Liver (tissue), 9 donors: ENCODE results near the gene EXOC6B. TPM values are rescaled to one million over a fixed set of nuclear protein-coding genes. Genes with fewer than 3 reads are reported as not detected.

Experiments used
- DNase-seq: peaks from one replicate; pipeline ENCODE4 v3.0.0-alpha.2; 2017; ENCODE audit warnings: low spot score
- H3K27ac ChIP-seq, 2 donors: one replicate each; pipeline ENCODE4 v1.7.0; 2013; ENCODE audit warnings: inconsistent platforms in 2 of 2, low read length in 2 of 2, control low read depth in 1 of 2, low read depth in 1 of 2, mild to moderate bottlenecking in 1 of 2
- H3K27me3 ChIP-seq, 4 donors: one replicate each; pipeline versions ENCODE4 v1.6.1 to v1.7.0; 2013; ENCODE audit warnings: low read length in 3 of 4, inconsistent platforms in 1 of 4, mild to moderate bottlenecking in 1 of 4, moderate library complexity in 1 of 4; ENCODE audit not compliant: control insufficient read depth in 4 of 4, insufficient read depth in 4 of 4
- H3K36me3 ChIP-seq, 4 donors: one replicate each; pipeline versions ENCODE4 v1.6.1 to v1.7.0; 2013; ENCODE audit warnings: low read length in 3 of 4, mild to moderate bottlenecking in 3 of 4, low read depth in 1 of 4, moderate library complexity in 1 of 4; ENCODE audit not compliant: control insufficient read depth in 4 of 4, insufficient read depth in 3 of 4
- H3K4me1 ChIP-seq, 4 donors: one replicate each; pipeline versions ENCODE4 v1.6.1 to v1.7.0; 2013; ENCODE audit warnings: low read length in 3 of 4, mild to moderate bottlenecking in 3 of 4, moderate library complexity in 1 of 4; ENCODE audit not compliant: control insufficient read depth in 4 of 4, insufficient read depth in 4 of 4
- H3K4me3 ChIP-seq, 3 donors: one replicate each; pipeline versions ENCODE4 v1.6.1 to v1.7.0; 2013; ENCODE audit warnings: low read length in 3 of 3, control low read depth in 1 of 3, low read depth in 1 of 3, mild to moderate bottlenecking in 1 of 3
- H3K9ac ChIP-seq, 2 donors: one replicate each; pipeline ENCODE4 v1.7.0; 2013; ENCODE audit warnings: low read length in 2 of 2, mild to moderate bottlenecking in 2 of 2, moderate library complexity in 2 of 2, control low read depth in 1 of 2, low read depth in 1 of 2
- H3K9me3 ChIP-seq, 4 donors: one replicate each; pipeline versions ENCODE4 v1.6.1 to v1.7.0; 2013; ENCODE audit warnings: low read length in 3 of 4; ENCODE audit not compliant: control insufficient read depth in 4 of 4
- HNF4A ChIP-seq, 2 donors: conservative IDR thresholded peaks; 2 replicates each; pipeline ENCODE4 v1.6.1; 2016; ENCODE audit warnings: antibody characterized with exemption in 2 of 2, mild to moderate bottlenecking in 2 of 2
- HNF4G ChIP-seq: IDR thresholded peaks from 2 replicates; pipeline ENCODE4 v1.6.1; 2016; ENCODE audit warnings: antibody characterized with exemption
- JUND ChIP-seq, 2 donors: IDR thresholded peaks; 2 replicates each; pipeline ENCODE4 v1.6.1; 2016; ENCODE audit warnings: antibody characterized with exemption in 2 of 2
- NR2F2 ChIP-seq: IDR thresholded peaks from 2 replicates; pipeline ENCODE4 v1.6.1; 2016; ENCODE audit warnings: antibody characterized with exemption
- RAD21 ChIP-seq, 2 donors: IDR thresholded peaks; 2 replicates each; pipeline ENCODE4 v1.6.1; 2016; ENCODE audit warnings: antibody characterized with exemption in 2 of 2, mild to moderate bottlenecking in 2 of 2
- SP1 ChIP-seq: IDR thresholded peaks from 2 replicates; pipeline ENCODE4 v1.6.1; 2018; ENCODE audit warnings: antibody characterized with exemption, mild to moderate bottlenecking
- YY1 ChIP-seq: IDR thresholded peaks from 2 replicates; pipeline ENCODE4 v1.6.1; 2016; ENCODE audit warnings: antibody characterized with exemption, mild to moderate bottlenecking
- WGBS: extraction: QIAGEN DNeasy Blood & Tissue Kit; methylation state at CpG from one replicate; pipeline ENCODE4 v1.1.7; 2013; 5-methylcytosine and 5-hydroxymethylcytosine counted together
- polyA plus RNA-seq, 2 donors: library from polyadenylated mRNA; stranded (reverse) in 1 of 2; unstranded in 1 of 2; fragments of 200-250 nt in 1 of 2; fragments of >200 nt in 1 of 2; fragmentation: Nextera tagmentation in 1 of 2; extraction: Ambion mirVana in 1 of 2; gene quantifications; one replicate each; pipeline versions ENCODE4 v1.2.1 to v1.2.3, GENCODE V29; 2013 to 2015
- total RNA-seq, 2 donors: library from RNA; depleted of rRNA; stranded (reverse); fragments of >200 nt; gene quantifications; one replicate each; pipeline ENCODE4 v1.2.3, GENCODE V29; 2014
- TF ChIP-seq, protein P1 (sequence below): fragments of 150-350 bp; IDR thresholded peaks from 2 replicates; pipeline ENCODE4 v1.5.1; 2017; ENCODE audit warnings: improper control_type of control experiment, low read depth, low read length; ENCODE audit not compliant: missing input control
- TF ChIP-seq, protein P2 (sequence below): IDR thresholded peaks from 2 replicates; pipeline ENCODE4 v1.6.1; 2016; ENCODE audit warnings: antibody characterized with exemption
- donor health status: healthy.
- donor health status: healthy.
- donor health status: healthy.
- donor health status: healthy.
- donor health status: healthy.

EXOC6B gene
- total and polyA plus RNA-seq, 4 donors: 1.7 to 9.5 (median 5.5) TPM

DNA sequence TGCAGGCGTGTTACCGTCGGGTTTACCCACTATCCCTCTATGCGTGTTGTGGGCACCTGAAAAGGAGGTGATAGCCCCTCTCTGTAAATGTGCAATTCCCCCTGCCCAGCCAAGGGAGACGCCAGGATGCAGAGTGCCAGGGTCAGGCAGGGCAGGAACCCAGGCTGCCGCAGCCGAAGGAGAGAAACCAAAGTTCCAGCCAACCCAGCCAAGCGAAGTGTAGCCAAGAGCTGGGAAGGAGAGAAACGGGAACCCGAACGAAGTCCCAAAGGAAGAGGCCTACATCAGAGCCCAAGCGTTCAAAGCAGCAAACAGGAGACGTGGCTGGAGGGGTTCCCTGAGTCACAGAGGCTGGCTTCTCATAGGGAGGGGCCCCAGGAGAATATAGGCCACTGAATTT is 37.2 kb upstream of the EXOC6B start:
- TF ChIP-seq NR2F2 (no peak), JUND (IDR thresholded peaks at IDR 0.05) (no peak), YY1 (no peak)
- H3K27me3 ChIP-seq: peaks cover 0 to 3% (median 1%) of the 10 kb centered on the region in 4 donors
- 54% methylated on average over 13 of the region's 13 CpGs for WGBS
- H3K4me3 ChIP-seq: no peak overlapping the region
- H3K27ac ChIP-seq: no peak overlapping the region
- peaks cover 0 to 9% (median 6%) of the 10 kb centered on the region in 4 donors for H3K4me1 ChIP-seq
- H3K9me3 ChIP-seq: no peaks in the 10 kb centered on the region
- H3K9ac ChIP-seq: no peak overlapping the region
- DNase-seq: no peak
- H3K36me3 ChIP-seq: no peaks in the 10 kb centered on the region

DNA sequence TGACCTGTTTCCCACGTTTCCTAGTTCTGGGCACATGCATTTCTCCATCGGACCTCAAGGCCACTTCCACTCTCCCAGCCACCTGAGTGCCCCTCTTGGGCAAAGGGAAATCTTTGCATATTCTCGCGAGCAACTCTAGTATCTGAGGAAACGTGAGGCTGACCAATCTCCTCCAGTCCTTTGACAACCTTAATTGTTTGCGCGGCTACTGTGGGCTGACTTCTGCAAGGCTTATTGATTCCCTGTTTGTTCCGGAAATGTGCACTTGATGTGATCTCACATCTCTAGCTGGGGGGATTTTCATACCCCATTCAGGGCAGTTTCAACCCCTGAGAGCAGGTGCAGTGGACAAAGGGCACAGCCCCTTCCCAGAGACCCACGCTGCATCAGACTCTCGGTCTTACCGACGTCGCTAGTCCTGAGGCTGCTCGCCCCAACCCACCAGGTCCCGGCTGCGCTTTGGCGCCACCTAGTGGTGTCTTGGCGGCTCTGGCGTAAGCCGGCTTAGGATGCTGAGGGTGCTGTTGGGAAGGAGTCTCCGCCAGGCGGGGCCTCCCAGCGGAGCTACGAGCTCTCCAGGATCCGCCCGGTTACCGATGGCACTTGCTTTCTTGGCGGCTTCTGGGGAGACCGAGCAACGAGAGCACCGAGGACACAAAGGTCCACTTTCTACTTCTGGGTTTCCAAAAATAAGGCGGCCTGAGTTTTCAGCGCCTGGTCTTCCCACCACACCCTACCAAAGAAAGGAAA is 36.6 kb upstream of the EXOC6B start:
- H3K27me3 ChIP-seq: peaks cover 0 to 3% (median 1%) of the 10 kb centered on the region in 4 donors
- peak overlapping the region; percentile 30 to 46 (median 41) for H3K4me3 ChIP-seq
- TF ChIP-seq JUND (IDR thresholded peaks at IDR 0.05) (no peak), HNF4A (conservative IDR thresholded peaks at IDR 0.05) (no peak), HNF4G (no peak), RAD21 (IDR thresholded peaks at IDR 0.05) (peak; percentile 82 to 93)
- TF ChIP-seq, protein P1, sequence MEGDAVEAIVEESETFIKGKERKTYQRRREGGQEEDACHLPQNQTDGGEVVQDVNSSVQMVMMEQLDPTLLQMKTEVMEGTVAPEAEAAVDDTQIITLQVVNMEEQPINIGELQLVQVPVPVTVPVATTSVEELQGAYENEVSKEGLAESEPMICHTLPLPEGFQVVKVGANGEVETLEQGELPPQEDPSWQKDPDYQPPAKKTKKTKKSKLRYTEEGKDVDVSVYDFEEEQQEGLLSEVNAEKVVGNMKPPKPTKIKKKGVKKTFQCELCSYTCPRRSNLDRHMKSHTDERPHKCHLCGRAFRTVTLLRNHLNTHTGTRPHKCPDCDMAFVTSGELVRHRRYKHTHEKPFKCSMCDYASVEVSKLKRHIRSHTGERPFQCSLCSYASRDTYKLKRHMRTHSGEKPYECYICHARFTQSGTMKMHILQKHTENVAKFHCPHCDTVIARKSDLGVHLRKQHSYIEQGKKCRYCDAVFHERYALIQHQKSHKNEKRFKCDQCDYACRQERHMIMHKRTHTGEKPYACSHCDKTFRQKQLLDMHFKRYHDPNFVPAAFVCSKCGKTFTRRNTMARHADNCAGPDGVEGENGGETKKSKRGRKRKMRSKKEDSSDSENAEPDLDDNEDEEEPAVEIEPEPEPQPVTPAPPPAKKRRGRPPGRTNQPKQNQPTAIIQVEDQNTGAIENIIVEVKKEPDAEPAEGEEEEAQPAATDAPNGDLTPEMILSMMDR: peak; percentile 95
- peak overlapping the region in 1 of 2 donors; percentile 9 for H3K9ac ChIP-seq
- no peaks in the 10 kb centered on the region for H3K36me3 ChIP-seq
- peaks cover 0 to 9% (median 6%) of the 10 kb centered on the region in 4 donors for H3K4me1 ChIP-seq
- no peak overlapping the region for H3K27ac ChIP-seq
- no peaks in the 10 kb centered on the region for H3K9me3 ChIP-seq
- peak; percentile 87 for DNase-seq
- 4% methylated on average over 33 of the region's 33 CpGs for WGBS

DNA sequence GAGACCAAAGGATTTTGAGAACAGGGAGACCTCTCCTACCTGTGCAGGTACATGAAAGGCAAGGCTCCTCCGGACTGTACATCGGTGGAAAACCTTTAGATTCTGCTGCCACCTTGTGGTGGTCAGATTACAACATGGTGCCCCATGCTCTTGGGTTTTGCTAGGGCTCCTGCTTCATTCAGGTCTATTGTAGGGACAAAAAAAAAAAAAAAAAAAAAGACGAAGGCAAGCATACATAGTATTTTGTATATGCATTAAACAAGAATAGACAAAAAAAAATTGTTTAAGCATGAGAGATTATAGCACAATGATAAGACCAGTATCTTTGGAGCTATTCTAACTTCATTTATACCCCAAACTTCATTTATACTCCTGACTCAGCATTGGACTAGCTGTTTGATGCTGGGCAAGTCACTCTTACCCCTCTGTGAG is 34.0 kb upstream of the EXOC6B start:
- peaks cover 0 to 9% (median 6%) of the 10 kb centered on the region in 4 donors for H3K4me1 ChIP-seq
- no peak overlapping the region for H3K9ac ChIP-seq
- H3K36me3 ChIP-seq: no peaks in the 10 kb centered on the region
- H3K4me3 ChIP-seq: no peak overlapping the region
- WGBS: 3% methylated on average over 3 of the region's 3 CpGs
- TF ChIP-seq, protein P2, sequence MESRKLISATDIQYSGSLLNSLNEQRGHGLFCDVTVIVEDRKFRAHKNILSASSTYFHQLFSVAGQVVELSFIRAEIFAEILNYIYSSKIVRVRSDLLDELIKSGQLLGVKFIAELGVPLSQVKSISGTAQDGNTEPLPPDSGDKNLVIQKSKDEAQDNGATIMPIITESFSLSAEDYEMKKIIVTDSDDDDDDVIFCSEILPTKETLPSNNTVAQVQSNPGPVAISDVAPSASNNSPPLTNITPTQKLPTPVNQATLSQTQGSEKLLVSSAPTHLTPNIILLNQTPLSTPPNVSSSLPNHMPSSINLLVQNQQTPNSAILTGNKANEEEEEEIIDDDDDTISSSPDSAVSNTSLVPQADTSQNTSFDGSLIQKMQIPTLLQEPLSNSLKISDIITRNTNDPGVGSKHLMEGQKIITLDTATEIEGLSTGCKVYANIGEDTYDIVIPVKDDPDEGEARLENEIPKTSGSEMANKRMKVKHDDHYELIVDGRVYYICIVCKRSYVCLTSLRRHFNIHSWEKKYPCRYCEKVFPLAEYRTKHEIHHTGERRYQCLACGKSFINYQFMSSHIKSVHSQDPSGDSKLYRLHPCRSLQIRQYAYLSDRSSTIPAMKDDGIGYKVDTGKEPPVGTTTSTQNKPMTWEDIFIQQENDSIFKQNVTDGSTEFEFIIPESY: no peak
- TF ChIP-seq YY1 (peak; percentile 28), RAD21 (IDR thresholded peaks at IDR 0.05) (peak; percentile 81 to 86), SP1 (no peak)
- TF ChIP-seq, protein P1: peak; percentile 67
- peak; percentile 53 for DNase-seq
- peaks cover 0 to 2% (median 0%) of the 10 kb centered on the region in 4 donors for H3K27me3 ChIP-seq
- no peaks in the 10 kb centered on the region for H3K9me3 ChIP-seq
- H3K27ac ChIP-seq: no peak overlapping the region
